ENCODE results near the gene HPCAL1.

Gene HPCAL1

DNA sequence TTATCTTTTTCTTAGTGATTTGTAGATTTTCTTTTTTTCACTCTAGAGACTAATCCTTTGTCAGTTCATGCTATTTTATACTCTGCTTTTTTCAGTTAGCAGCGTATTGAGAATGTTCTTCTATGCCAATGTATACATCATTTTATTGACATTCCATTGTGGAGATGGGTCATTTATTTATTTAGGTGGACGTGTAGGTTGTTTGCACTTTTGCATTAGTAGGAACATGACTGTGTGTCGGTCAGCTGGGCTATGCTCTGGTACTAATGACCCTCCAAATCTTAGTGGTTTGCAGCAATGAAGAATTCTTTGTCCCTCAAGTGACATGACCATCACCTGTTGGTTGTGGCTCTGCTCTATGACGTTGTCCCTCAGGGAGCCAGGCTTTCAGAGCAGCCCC is 33.6 kb downstream of the HPCAL1 start:
- DNase-seq (ENCODE audit: low read depth in 2 of 2), result no peak

DNA sequence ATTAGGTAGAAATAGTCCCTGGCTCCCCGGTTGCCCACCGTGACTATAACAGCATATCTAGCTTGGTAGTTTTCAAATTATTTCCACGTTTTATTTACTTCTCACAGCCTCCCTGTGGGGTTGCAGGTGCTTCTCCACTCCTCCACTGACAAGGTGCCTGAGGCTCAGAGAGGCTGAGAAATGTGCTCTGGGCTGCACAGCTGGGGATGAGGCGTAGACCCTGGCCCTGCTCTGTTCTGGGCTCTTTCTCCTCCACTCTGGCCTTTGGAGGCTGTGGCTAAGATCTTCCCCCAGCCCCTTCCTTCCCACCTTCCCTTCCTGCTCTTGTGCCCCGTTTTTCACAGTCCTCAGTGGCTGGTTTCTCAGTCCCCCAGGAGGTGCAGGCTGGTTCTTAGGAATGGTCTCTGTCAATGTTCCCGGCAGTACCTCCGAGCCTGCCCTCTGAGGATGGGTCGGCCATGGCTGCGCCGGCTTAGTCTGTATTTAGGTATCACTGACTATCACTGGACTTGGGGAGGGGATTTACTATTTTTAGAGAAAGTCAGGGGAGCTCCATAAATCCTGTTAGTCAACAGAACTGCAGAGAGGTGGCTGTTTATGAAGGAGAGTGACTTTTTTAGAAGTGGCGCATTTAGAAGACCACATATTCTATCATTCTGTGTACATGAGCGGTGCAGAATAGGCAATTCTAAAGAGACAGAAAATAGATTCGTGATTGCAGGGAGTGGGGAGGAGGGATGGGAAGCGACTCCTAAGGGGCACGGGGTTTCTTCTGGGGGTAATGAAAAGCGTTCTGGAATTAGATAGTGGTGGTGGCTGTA is 35.0 kb downstream of the HPCAL1 start:
- DNase-seq (ENCODE audit: low read depth in 2 of 2), result no peak

DNA sequence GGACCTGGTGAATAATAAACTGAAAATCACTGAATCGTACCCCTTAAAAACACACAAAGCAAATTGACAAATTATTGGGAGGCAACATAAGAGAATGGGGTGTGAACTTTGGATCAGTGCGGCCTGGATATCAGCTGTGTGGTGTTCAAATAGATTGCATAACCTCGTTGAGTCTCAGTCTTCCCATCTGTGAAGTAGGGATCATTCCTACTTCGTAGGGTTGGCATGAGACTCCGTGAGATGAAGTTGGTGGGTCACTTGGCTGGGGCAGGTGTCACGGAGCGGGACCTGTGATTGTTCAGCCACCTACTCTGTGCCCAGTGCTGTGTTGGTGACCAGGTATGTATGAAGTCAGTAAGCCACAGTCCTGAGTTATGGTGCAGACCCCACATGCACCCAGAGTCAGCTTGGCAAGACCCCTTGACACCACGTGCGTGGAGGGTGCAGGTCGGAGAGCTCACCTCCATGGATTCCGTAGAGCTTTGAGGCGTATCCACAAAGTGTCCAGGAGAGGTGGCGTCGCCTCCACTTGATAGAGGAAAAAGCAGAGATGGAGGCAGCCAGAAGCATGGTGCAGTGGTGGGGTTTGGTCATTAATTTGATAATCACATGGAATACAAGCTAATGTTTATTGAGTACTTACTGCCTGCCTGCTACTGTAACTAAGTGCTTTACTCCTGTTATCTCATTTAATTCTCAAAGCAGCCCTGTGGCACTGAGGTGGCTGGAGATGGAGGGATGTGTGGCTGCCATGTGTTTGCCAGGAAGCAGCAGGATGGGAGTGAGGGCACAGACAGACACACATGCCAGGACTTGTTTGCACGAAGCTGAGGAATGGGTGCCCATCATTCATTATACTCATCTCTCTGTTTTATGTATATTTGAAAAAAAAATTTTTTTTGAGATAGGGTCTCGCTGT is 35.8 kb downstream of the HPCAL1 start:
- DNase-seq (ENCODE audit: low read depth in 2 of 2), result no peak

DNA sequence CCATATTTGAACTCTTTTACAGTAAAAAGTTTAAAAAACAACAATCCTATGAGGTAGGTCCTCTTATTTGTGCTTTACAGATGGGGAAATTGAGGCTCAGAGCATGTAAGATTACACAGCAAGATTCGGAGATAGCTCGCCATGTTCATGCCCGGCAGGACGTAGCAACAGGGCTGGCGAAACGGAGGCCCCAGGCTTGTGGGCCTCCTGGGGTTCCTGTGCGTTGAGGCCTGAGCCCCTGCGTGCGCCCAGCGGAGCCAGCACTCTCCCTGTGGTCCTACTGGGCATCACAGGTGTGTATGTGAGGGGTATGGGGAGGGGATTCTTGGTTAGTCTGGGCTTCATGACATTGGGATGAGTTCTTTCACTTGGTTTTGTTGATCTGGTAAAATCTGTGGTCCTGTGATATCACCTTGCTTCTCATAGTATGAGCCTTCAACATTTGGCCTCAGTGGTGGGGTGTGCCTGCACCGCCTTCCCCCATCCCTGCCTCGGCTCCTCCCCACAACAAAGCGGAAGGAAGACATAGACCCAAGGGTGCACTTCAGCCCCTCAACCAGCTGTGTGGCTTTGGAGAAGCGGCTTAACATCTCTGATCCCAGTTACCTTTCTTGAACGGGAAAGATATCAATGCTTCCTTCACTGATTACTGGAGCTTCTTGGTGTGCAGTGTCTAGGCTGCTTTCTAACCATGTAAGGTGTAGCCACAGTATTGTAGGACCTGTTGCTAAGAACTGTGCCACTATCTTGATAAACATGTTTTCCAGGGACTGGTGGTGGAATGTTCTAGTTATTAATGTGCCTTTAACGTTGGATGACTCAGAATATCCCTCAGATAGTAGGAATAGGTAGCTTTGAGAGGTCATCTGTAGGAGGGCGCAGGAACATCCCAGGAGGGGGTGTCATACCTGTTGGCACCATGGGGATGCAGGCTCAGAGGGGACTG is 37.2 kb downstream of the HPCAL1 start:
- DNase-seq (ENCODE audit: low read depth in 2 of 2), result no peak

DNA sequence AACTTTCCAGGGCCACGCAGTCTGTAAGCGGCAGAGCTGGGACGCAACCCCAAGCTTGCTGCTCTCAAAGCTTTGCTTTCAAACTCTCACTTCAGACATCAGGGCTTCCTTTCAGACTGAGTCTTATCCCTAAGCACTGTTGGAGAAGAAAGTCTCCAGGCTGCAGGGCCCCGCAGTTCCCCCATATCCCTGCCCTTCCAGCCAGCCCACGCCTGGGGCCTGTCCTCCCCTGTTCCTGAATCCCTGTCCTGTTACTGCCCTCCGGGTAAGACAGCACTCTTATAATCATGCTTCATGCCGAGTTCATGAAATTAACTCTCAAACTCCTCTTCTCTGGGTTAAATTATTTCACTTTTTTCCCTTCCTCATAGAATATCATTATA is 37.9 kb downstream of the HPCAL1 start:
- no peak for DNase-seq (ENCODE audit: low read depth in 2 of 2)

DNA sequence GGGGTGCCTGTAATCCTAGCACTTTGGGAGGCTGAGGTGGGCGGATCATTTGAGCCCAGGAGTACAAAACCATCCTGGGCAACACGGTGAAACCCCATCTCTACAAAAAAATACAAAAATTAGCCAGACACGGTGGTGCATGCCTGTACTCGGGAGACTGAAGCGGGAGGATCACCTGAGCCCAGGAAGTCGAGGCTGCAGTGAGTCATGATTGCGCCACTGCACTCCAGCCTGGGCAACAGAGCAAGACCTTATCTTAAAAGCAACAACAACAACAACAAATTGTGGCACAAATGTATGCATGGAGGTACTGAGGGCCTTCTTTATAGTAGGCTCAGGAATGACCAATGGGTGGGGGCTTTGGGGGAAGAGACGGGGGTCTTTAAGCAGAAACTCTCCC is 38.5 kb downstream of the HPCAL1 start:
- no peak for DNase-seq (ENCODE audit: low read depth in 2 of 2)

DNA sequence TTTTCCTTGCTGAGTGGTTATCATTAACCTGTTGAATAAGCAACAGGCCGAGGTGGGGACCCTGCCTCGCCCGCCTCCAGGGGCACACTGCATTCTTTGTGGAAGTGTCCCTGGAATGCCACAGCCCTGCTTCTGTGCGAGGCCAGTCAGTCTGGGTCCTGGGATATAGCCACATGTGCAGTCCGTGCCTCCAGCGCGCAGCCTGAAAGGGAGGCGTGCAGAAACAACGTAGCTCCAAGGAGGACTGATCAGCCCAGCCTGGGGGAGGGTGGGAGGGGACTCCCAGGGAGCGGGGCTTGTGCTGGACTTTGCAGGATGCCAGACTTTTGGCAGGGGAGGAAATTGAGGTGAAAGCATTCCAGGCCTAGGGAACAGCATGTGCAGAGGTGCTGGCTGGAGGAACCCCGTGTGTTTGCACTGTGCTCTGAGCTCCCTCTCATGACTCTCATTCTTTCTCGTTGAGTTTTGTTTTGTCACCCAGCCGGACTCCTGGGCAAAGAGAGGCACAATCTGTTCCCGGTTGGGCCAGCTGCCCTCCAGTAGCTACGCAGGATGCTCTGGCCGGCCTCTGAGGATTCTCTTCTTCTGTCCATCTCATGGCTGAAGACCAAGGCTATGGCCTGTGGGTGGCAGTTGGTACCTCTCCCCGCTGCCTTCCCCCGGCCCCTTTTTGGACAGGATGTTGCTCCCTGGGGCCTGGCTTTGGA is 39.7 kb downstream of the HPCAL1 start:
- no peak for DNase-seq (ENCODE audit: low read depth in 2 of 2)

DNA sequence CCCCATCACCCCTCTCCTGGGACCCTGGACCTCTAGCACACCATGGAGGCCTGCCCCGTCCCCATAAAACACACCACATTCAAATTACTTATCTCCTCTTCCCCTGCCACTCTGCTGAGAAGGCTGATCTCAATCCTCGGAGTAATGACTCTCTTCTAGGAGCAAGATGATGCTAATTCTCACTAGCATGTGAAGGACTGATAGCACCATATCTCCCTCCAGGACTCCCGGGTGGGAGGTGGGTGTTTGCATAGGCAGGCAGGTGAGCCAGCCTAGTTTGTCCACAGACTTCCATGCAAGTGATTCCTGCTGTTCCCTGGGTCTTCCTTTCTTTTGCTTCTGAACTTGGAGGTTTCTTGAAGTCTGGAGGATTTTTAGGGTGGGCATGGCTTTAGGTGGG is 40.5 kb downstream of the HPCAL1 start:
- DNase-seq (ENCODE audit: low read depth in 2 of 2), result no peak

DNA sequence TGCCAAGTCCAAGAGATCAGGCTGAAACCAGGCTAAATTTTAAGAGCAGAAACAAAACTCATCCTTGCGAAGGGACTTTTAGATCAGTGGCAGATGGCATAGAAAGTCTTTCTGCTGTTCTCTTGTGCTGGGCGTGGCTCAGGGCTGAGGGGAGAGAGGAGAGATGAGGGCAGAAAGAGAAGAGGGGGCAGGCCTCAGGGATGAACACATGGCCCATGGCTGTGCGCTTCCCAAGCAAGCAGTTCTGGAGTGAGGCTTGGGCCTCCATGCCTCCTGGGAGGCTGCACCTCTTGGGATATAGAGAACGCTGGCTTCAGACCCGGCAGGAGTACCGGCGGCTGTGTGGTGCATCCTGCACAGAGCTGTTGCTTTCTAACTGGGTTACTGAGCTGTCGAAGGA is 41.0 kb downstream of the HPCAL1 start:
- DNase-seq (ENCODE audit: low read depth in 2 of 2), result no peak

DNA sequence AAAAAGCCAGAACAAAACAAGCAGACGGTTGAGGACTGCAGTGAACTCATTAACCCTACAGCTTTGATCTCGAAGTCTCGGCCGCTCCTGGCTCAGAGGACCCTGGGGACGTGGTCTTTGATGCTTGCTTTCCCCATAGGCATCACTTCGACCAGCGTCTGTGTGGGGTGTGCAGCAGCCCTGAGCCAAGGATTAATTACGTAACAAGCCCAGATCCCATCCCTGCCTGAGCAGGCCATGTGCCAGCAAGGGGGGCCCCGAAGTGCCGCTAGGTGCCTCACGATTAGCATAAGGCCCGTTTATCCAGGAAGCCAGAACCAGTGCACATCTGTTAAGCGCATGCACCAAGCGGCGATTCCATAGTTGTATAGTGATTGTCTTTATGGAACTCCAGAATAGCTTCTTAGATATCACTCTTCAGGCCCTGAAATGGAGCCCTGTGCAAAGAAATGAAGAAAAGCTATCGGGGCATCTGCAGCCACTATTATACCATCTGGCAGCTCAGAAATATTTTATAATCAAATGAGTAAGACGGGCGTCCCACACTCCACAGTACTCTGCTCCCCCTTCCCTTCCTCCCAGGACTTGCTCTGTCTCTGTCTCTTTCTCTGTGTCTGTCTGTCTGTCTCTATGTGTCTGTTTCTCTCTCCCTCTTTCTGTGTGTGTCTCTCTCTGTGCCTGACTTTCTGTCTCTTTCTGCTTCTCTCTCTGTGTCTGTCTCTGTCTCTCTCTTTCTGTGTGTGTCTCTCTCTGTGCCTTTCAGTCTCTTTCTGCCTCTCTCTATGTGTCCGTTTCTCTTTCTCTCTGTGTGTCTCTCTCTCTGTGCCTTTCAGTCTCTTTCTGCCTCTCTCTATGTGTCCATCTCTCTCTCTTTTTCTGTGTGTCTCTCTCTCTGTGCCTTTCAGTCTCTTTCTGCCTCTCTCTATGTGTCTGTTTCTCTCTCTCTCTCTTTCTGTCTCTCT is 41.7 kb downstream of the HPCAL1 start:
- DNase-seq (ENCODE audit: low read depth in 2 of 2), result no peak

DNA sequence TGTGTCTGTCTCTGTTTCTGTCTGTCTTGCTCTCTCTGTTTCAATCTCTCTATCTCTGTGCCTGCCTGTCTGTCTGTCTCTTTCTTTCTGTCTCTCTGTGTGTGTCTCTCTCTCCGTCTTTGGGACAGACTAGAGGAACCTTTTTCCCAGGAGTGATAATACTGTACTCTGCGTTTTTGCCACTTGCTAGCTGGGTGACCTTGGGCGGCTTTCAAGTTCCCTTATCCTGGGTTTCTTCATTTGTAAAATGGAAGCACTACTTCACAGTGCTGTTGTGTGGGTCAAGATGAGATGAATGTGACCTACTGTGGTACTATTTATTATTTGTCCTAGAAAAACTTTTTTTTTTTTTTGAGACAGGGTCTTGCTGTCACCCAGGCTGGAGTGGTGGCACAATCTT is 42.4 kb downstream of the HPCAL1 start:
- DNase-seq (ENCODE audit: low read depth in 2 of 2), result no peak

DNA sequence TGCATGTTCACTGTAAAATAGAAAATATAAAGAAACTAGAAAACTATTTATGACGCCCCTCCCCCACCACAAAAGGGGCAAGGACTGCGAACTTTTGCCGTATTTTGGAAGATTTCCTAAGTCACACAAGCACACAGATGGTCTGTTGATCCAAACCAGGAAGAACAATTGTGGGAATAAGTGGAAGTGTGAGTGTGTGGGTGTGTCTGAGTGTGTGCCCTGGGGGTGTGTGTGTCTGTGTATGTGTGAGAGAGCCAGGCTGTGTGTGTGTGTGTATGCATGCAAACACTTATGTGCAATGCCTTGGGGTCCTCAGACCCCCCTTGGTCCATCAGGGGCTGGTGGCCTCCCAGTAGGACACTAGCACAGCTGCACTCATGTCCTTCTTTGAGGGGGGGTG is 43.1 kb downstream of the HPCAL1 start:
- DNase-seq (ENCODE audit: low read depth in 2 of 2), result no peak

DNA sequence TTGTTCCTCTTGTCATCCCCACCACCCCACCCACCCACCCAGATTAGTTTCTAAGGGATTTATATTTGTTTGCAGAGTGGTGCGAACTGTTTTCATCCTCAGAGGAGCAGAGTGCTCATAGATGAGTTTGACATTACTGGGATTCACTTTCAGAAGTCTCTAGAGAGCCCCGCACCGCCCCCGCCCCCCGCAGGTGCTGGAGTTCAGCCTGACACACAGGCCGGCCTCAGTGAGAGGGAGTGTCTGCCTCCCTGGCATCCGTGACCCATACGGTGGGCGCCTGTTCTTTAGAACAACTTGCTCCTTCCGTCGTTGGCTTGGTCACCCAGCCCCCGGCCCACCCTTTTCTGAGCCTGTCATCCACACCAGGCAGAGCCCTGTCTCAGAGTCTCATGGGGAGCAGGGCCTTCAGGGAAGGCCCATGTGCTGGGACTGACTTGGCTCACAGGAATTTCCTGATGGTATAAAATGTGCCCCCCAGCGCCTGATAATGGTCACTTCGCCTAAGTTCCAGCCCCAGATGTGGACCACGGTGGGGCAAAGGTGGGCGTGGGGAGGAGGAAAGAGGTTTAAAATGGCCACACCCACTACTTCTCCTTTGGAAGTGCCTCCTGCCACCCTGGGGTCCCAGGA is 44.3 kb downstream of the HPCAL1 start:
- DNase-seq (ENCODE audit: low read depth in 2 of 2), result no peak

DNA sequence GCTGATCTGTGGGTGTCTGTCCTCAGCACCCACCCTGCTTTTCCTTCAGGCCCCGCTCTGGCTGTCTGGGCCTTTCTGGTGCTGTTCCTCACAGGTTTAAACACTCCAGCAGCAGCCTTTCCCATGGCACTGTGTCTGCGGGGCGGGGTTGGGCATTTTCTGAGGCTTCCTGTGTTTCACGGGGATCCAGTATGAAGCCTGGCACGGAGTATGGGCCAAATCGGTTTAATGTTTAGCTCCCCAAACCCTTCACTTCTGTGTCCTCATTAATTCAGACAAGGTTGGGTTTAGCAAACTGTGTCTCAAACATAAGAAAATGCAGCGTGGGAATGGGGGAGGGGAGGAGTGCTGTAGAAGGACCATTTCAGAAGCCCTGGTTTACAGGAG is 44.9 kb downstream of the HPCAL1 start:
- DNase-seq (ENCODE audit: low read depth in 2 of 2), result no peak

DNA sequence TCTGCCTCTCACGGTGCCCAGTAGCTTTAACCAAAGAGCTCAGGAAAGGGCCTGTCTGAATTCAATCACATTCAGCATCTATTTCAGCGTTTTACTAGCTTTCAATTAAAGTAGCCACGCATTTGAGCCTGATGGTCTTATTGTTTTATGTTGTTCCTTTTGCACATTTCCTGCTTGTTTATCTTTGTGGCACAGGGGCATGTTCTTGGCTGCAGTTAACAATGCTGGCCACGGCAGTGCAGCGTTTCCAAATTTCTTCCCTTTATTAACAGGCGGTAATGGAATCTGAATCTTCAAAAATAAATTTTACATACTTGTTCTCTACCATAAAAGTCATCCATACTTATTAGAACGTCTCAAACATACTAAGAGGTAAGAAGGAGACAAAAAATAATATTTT is 46.2 kb downstream of the HPCAL1 start:
- DNase-seq (ENCODE audit: low read depth in 2 of 2), result no peak

DNA sequence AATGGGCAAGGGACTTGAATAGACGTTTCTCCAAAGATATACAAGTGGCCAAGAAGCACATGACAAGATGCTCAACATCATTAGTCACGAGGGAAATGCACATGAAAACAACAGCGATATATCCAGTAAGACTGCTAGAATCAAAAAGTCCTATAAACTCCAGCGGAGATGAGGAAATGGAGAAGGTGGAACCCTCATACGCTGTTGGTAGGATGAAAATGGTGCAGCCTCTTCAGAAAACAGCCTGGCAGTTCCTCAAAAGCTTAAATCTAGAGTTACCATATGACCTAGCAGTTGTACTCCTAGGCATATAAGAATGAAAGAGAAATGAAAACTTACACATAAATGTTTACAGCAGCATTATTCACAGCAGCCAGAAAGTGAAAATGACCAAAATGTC is 48.1 kb downstream of the HPCAL1 start:
- DNase-seq (ENCODE audit: low read depth in 2 of 2), result no peak

DNA sequence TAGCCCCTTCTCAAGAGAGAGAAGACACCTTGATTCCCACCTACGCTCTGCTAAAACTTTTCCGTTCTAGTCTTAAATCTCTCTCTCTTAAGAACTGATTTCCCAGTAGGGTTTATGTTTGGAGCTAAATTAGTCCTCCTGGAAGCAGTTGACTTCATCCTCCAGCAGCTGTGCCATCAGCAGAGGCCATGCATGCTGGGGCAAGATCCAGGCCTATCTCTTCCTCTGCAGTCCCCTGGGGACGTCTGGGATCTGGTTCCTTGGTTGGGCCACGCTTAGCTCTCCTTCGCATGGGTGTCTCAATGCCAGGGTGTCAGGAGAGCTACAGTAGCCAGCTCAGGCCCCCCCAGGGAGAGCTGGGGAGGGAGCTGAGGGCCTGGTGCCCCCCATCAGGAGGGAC is 49.7 kb downstream of the HPCAL1 start:
- no peak for DNase-seq (ENCODE audit: low read depth in 2 of 2)

DNA sequence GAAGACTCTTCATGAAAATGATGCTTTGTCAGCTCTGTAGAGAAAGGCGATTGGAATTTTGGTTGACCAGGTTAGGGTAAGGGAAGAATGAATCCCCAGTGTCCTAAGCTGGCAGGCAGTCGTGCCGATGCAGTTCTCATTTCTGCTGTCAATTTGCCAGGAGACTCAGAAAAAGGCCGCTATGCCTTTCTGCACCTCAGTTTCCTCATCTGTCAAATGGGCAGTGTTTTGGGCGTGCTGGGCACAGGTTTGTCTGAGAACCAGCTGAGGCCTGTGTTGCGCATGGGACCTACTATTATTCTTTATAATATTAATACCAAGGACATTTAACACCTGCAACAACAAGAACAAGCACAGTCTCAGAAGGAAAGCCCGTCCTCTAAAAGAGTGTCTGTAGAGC is 50.3 kb downstream of the HPCAL1 start:
- no peak for DNase-seq (ENCODE audit: low read depth in 2 of 2)

DNA sequence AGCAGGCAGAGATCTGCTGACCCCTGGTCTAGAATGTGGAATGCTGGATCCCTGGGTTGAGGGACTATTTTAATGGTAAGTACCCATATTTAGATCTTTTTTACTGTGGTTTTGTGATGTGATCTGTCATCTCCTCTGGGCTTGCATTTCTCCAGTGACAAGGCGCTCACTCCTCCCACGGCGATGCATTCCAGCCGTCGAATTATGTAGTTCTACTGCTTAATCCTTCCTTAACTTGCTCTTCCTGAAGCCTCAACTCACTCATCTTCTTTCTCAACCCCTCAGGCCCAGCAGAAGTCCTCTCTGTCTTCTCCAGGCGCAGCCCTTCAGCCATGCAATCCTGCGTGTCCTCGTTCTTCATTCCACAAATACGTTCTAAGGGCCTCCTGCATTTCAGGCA is 51.2 kb downstream of the HPCAL1 start:
- DNase-seq (ENCODE audit: low read depth in 2 of 2), result no peak

DNA sequence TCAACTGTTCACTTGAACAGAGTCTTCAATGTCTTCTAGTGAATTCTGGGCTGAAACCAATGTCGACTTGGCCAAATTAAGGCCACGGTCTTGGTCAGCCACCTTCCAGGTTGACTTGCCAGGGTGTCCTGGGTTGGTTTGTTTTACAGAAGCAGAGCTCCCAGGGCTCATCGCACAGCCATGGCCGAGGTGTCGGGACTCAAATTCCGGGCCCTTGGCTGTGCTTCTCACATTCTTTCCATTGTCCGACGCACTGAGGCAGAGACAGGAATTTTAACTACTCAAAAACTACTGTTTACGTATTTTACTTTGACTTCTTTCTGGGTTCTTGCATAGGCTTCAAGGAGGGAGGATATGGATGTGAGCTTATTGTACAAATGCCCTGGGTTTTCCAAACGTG is 51.7 kb downstream of the HPCAL1 start:
- no peak for DNase-seq (ENCODE audit: low read depth in 2 of 2)
